Stomach (tissue), 9 donors: ENCODE measurements around the gene SLC35D2. TPM values are rescaled to one million over a fixed set of nuclear protein-coding genes. Genes with fewer than 3 reads are reported as not detected.
"Not testable (repeated sequence)": the region's sequence is repeated elsewhere in the genome, so short reads cannot be mapped to it uniquely, and the experiment has no call there.

Source experiments
- DNase-seq, 2 donors: peaks; one replicate each; pipeline versions ENCODE4 v3.0.0 to v3.0.0-alpha.2; 2013 to 2019
- H3K27ac ChIP-seq, 5 donors: fragments of 200-600 bp in 4 of 5; sonication (generic) in 4 of 5; one replicate each; pipeline ENCODE4 v1.5.1; 2013 to 2019; ENCODE audit warnings: mild to moderate bottlenecking in 1 of 5, moderate library complexity in 1 of 5
- H3K27me3 ChIP-seq, 3 donors: fragments of 200-600 bp; sonication (generic); one replicate each; pipeline ENCODE4 v1.5.1; 2017 to 2019; ENCODE audit warnings: mixed run types in 1 of 3
- H3K36me3 ChIP-seq, 4 donors: fragments of 200-600 bp; sonication (generic); 1 replicate in 3 of 4; 2 replicates in 1 of 4; pipeline ENCODE4 v1.5.1; 2016 to 2019
- H3K4me1 ChIP-seq, 4 donors: fragments of 200-600 bp; sonication (generic); one replicate each; pipeline ENCODE4 v1.5.1; 2016 to 2019
- H3K4me3 ChIP-seq, 4 donors: fragments of 200-600 bp; sonication (generic) in 3 of 4; one replicate each; pipeline ENCODE4 v1.5.1; 2016 to 2019; ENCODE audit warnings: mild to moderate bottlenecking in 1 of 4
- H3K9me3 ChIP-seq, 4 donors: fragments of 200-600 bp; sonication (generic); one replicate each; pipeline ENCODE4 v1.5.1; 2016 to 2019
- EP300 ChIP-seq: sonication (generic); formaldehyde crosslinking; IDR thresholded peaks from one replicate; pipeline ENCODE4 v1.6.1; 2017; ENCODE audit warnings: antibody characterized with exemption
- POLR2A ChIP-seq, 4 donors: fragments of 450-650 bp; IDR thresholded peaks; one replicate each; pipeline ENCODE4 v1.6.1; 2016; ENCODE audit warnings: antibody characterized with exemption in 4 of 4, control low read depth in 2 of 4, mild to moderate bottlenecking in 1 of 4, moderate library complexity in 1 of 4
- POLR2AphosphoS5 ChIP-seq, 3 donors: sonication (generic); formaldehyde crosslinking; IDR thresholded peaks; one replicate each; pipeline ENCODE4 v1.6.1; 2016; ENCODE audit warnings: antibody characterized with exemption in 3 of 3
- WGBS, 5 donors: extraction: QIAGEN DNeasy Blood & Tissue Kit in 3 of 5; methylation state at CpG; one replicate each; pipeline versions ENCODE4 v1.1.5 to v1.1.7; 2013 to 2018; 5-methylcytosine and 5-hydroxymethylcytosine counted together
- intact Hi-C: fragments of 100-400 bp; cut with DNase I; formaldehyde crosslinking; loops from one replicate; pipeline ENCODE4 v1.15.1; 2023; ENCODE audit warnings: low total_unique reads
- polyA plus RNA-seq, 3 donors: library from polyadenylated mRNA; stranded (reverse); fragments of 200-250 nt; gene quantifications; one replicate each; pipeline ENCODE4 v1.2.3, GENCODE V29; 2013
- total RNA-seq, 5 donors: library from RNA; depleted of rRNA; stranded (reverse); fragments of >200 nt; gene quantifications; one replicate each; pipeline versions ENCODE4 v1.1.0 to v1.2.3, GENCODE V29; 2014 to 2016
- TF ChIP-seq, protein P1 (sequence below), 7 experiments: fragments of 450-650 bp in 4 of 7; fragments of 200-600 bp in 3 of 7; sonication (generic) in 3 of 7; IDR thresholded peaks; one replicate each; pipeline ENCODE4 v1.5.1; 2016 to 2019; ENCODE audit warnings: antibody characterized with exemption in 7 of 7, control low read depth in 2 of 7, mild to moderate bottlenecking in 1 of 7
- donor health status: healthy with polysubstance abuse.
- donor health status: Bipolar disorder and iron deficiency.
- donor health status: healthy.

Gene SLC35D2
- total and polyA plus RNA-seq, 8 donors, result 13.8 to 43.3 (median 22.4) TPM

- Histone ChIP-seq H3K36me3 (peaks cover 0 to 12% (median 5%) of the 10 kb centered on the region in 4 donors), H3K9me3 (no peaks in the 10 kb centered on the region), H3K4me1 (peaks cover 23 to 54% (median 38%) of the 10 kb centered on the region in 4 donors), H3K4me3 (no peak overlapping the region), H3K27ac (no peak overlapping the region), H3K27me3 (no peaks in the 10 kb centered on the region)
- DNase-seq, result no peak
- intact Hi-C loops, result no loop called here
- WGBS, 5 donors, result 79 to 93% (median 88%) methylated on average over 3 of the region's 3 CpGs
- TF ChIP-seq EP300, result no peak
- no peak for TF ChIP-seq POLR2AphosphoS5 (IDR thresholded peaks at IDR 0.05)
- TF ChIP-seq, protein P1, sequence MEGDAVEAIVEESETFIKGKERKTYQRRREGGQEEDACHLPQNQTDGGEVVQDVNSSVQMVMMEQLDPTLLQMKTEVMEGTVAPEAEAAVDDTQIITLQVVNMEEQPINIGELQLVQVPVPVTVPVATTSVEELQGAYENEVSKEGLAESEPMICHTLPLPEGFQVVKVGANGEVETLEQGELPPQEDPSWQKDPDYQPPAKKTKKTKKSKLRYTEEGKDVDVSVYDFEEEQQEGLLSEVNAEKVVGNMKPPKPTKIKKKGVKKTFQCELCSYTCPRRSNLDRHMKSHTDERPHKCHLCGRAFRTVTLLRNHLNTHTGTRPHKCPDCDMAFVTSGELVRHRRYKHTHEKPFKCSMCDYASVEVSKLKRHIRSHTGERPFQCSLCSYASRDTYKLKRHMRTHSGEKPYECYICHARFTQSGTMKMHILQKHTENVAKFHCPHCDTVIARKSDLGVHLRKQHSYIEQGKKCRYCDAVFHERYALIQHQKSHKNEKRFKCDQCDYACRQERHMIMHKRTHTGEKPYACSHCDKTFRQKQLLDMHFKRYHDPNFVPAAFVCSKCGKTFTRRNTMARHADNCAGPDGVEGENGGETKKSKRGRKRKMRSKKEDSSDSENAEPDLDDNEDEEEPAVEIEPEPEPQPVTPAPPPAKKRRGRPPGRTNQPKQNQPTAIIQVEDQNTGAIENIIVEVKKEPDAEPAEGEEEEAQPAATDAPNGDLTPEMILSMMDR (IDR thresholded peaks at IDR 0.05), result no peak
- no peak for TF ChIP-seq POLR2A (IDR thresholded peaks at IDR 0.05)
Measured at GRCh38 chr9:96378187-96378586, 5.3 kb downstream of the SLC35D2 start.

- peaks cover 18 to 47% (median 34%) of the 10 kb centered on the region in 4 donors for H3K4me1 ChIP-seq
- intact Hi-C loops, result no loop called here
- 45 to 72% (median 67%) methylated on average over 13 of the region's 13 CpGs for WGBS, 5 donors
- peaks cover 0 to 12% (median 5%) of the 10 kb centered on the region in 4 donors for H3K36me3 ChIP-seq
- DNase-seq, result peak in 1 of 2 donors; percentile 43
- H3K27ac ChIP-seq, result peak overlapping the region in 2 of 5 donors; percentile 6 to 7
- TF ChIP-seq POLR2A (IDR thresholded peaks at IDR 0.05), result no peak
- TF ChIP-seq, protein P1 (IDR thresholded peaks at IDR 0.05), result no peak
- TF ChIP-seq POLR2AphosphoS5 (IDR thresholded peaks at IDR 0.05), result no peak
- TF ChIP-seq EP300, result no peak
- no peak overlapping the region for H3K4me3 ChIP-seq
- H3K27me3 ChIP-seq, result no peaks in the 10 kb centered on the region
- no peaks in the 10 kb centered on the region for H3K9me3 ChIP-seq
Measured at GRCh38 chr9:96376891-96377874, 6.3 kb downstream of the SLC35D2 start.

GRCh38 chr9:96375507-96375906, 8.0 kb downstream of the SLC35D2 start:
- Histone ChIP-seq H3K4me1 (peaks cover 11 to 30% (median 20%) of the 10 kb centered on the region in 4 donors), H3K36me3 (peaks cover 0 to 12% (median 4%) of the 10 kb centered on the region in 4 donors)
- intact Hi-C loops, H3K9me3 ChIP-seq, H3K27me3 ChIP-seq, DNase-seq, H3K27ac ChIP-seq, H3K4me3 ChIP-seq: not testable (repeated sequence)
- WGBS, 5 donors, result 91 to 97% (median 95%) methylated on average over 6 of the region's 6 CpGs

- intact Hi-C loops, result no loop called here
- TF ChIP-seq POLR2AphosphoS5 (IDR thresholded peaks at IDR 0.05) (no peak), POLR2A (IDR thresholded peaks at IDR 0.05) (no peak), EP300 (no peak)
- TF ChIP-seq, protein P1 (IDR thresholded peaks at IDR 0.05), result no peak
- H3K27ac ChIP-seq, result no peak overlapping the region
- no peaks in the 10 kb centered on the region for H3K27me3 ChIP-seq
- H3K4me1 ChIP-seq, result peaks cover 0 to 8% (median 3%) of the 10 kb centered on the region in 4 donors
- H3K9me3 ChIP-seq, result no peaks in the 10 kb centered on the region
- WGBS, 5 donors, result 63 to 81% (median 72%) methylated on average over 1 of the region's 1 CpG
- H3K36me3 ChIP-seq, result peaks cover 13 to 31% (median 24%) of the 10 kb centered on the region in 4 donors
- no peak overlapping the region for H3K4me3 ChIP-seq
- no peak for DNase-seq
Measured at GRCh38 chr9:96367943-96368342, 15.6 kb downstream of the SLC35D2 start.
